NCI-H1436 treated with DMSO at 0.1 percent for 48 hours (cell line): ENCODE results near the gene DAZL.

ENCODE experiments used
- DNase-seq: peaks from one replicate; lab custom pipeline; 2025; lab: John Stamatoyannopoulos, UW

The DAZL gene

GRCh38 chr3:16595778-16596177 is 9.4 kb downstream of the DAZL start:
- no peak for DNase-seq

DNA sequence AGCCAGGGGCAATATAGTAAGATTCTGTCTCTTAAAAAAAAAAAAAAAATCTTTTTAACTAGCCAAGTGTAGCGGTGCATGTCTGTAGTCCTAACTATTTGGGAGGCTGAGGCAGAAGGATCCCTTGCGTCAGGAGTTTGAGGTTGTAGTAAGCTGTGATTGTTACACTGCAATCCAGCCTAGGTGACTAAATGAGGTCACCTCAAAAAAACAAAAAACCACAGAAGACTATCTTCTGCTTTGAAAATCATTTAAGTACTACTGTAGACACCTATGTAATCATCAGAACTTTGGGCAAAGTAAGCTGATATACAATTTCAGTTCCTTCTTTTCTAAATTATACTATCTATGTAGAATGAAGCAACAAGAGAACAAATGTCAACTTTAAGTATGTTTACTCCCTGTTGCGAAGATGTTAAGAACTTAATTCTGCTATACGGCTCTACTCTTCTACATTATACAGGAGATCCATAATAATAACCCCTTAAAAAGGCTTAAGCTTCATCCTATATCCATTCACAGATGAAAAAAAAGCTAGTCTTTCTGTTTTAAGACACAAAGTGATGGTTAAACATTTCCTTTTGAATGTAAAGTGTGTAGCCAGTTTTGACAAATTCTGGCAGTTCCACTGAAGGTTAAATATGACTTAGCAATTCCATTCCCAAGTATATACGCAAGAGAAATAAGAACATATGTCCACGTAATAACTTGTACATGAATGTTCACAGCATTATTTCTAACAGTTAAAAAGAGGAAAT is 15.2 kb downstream of the DAZL start:
- DNase-seq: no peak

DNA sequence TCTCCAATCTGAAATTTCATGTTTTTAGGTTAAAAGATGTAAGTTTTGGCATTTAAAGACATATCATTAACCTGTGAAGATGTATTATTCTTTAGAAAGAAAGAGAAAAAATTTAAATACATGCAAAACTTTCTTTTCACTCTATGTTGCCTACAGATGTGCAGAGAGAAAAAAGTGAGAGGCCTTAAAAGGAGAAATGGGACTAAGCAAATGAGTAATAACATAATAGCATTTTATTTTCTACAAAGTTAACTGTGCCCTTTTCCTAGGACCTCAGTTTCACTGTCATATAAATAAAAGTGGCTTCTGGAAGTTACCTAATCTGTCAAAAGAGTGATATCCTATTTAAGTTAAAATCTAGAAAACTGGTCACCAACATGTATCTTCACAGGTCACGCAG is 16.1 kb downstream of the DAZL start:
- no peak for DNase-seq

GRCh38 chr3:16587681-16588060 is 17.6 kb downstream of the DAZL start:
- no peak for DNase-seq

DNA sequence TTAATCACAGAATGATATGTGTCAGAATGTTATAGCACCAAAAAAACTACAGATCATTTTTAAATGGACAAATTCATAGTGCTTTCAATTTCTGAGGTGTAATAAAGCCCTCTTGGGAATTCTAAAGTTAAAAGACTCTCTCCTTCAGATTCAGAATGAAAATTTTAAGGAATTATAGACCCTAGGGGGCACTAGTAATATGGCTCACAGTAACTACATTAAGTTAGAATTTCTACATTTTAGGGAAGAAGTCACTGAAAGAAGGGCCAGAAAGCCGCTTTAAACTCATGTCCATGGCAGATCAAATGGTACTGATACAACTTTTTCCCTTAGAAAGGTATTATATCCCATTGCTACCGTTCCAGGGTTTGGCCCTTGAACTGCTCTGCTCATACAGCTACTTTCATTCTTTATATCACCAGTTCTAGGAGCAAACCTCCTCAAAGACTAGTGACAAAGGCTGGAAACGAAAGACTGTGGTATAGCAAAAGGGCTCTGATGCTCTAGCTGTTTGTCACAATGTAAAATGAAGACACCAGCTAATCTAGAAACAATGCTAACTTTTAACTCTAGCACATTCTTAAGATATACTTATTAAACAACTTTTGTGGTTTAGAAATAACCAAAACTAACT is 18.1 kb downstream of the DAZL start:
- no peak for DNase-seq

- DNase-seq: no peak
Observed at GRCh38 chr3:16584880-16585279, 20.3 kb downstream of the DAZL start.

DNA sequence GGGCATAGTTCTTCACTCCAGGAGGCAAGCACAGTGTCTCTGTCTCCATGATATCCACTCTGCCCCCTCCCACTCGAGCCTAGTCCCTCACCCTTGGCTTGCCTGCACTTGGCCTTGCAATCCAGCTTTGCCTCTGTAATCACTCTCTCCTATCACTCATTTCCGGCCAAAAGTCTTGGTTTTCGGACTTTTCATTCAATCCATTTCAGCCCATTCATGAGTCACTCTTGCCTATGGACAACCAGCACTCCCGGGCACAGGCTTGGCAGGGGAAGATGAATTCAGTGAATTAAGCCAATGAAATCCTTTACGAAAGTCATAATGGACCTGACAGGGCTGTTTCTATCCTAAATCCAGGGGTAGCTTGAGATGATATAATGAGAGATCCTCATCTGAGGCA is 21.7 kb downstream of the DAZL start:
- DNase-seq: no peak

GRCh38 chr3:16570113-16570512 is 35.1 kb downstream of the DAZL start:
- no peak for DNase-seq

- DNase-seq: no peak
Observed at GRCh38 chr3:16568532-16568931, 36.7 kb downstream of the DAZL start.

- DNase-seq: no peak
Observed at GRCh38 chr3:16568115-16568514, 37.1 kb downstream of the DAZL start.

- DNase-seq: no peak
Observed at GRCh38 chr3:16559653-16560365, 45.4 kb downstream of the DAZL start.

DNA sequence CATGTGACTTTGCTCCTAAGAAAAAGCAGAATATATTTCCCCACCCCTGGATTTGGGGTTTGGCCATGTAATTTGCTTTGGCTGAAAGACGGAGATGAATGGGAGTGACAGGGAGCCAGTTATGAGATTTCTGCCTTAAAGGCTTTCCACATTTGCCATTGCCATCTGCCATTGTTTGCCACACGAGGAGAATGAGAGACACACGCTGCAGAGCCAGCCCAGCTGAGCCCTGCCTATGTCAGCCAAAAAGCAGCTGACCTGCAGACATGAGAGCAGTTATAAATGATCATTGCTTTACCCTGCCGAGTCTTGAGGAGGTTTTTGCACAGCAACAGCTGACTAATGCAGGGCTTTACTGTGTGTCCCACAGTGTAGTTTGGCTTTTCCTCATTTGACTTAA is 51.1 kb downstream of the DAZL start:
- no peak for DNase-seq

GRCh38 chr3:16552757-16553156 is 52.5 kb downstream of the DAZL start:
- DNase-seq: no peak

- no peak for DNase-seq
Observed at GRCh38 chr3:16551342-16551976, 53.8 kb downstream of the DAZL start.

- DNase-seq: no peak
Observed at GRCh38 chr3:16550676-16551341, 54.4 kb downstream of the DAZL start.

DNA sequence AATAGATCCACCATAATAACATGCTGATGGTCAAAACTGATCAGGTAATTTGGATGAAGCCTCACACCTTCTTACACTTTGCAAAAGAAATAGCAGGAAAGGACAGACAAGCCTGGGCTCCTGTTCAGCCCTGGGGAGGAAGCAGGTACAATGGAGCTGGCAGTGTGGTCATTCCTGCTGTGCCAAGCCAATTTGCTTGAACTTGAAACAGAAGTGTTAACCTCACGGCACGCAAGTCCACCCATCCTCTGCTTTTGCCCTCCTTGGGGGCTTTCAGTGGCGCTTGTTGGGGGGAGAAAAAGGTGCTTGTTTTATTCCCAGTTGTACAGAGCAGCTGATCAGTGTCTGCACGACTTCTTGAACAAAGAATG is 54.9 kb downstream of the DAZL start:
- no peak for DNase-seq

- no peak for DNase-seq
Observed at GRCh38 chr3:16548721-16549120, 56.5 kb downstream of the DAZL start.

- no peak for DNase-seq
Observed at GRCh38 chr3:16547561-16548357, 57.5 kb downstream of the DAZL start.

- DNase-seq: no peak
Observed at GRCh38 chr3:16546186-16547010, 58.8 kb downstream of the DAZL start.

DNA sequence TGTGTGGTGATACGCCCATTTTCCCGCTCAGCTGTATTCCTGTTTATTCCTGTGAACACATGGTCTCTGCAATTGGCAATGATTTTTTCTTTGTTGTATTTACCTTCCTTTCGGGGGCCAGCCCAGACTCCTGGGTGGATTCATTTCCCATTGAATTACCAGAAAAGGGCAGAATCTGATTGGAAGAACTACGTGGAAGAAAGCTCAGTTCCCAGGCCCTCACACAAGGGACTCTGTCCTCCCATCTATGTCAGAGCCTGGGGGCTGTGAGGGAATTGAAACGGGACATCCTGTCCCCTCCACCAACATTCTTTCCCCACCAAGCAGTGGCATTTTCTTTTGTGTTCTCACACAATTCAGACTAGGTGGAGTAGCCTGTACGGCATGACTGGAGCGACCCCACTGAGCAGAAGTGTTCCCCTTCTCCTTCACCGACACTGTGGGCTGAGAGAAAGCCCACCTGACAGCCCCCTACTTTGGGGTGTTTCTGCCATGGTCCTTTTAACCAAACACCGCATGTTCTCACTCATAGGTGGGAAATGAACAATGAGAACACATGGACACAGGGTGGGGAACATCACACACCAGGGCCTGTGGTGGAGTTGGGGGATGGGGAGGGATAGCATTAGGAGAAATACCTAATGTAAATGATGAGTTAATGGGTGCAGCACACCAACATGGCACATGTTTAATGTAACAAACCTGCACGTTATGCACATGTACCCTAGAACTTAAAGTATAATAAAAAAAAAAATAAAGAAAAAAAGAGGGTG is 59.6 kb downstream of the DAZL start:
- no peak for DNase-seq
